Measurements from ENCODE around the gene ATP2B2.

DNA sequence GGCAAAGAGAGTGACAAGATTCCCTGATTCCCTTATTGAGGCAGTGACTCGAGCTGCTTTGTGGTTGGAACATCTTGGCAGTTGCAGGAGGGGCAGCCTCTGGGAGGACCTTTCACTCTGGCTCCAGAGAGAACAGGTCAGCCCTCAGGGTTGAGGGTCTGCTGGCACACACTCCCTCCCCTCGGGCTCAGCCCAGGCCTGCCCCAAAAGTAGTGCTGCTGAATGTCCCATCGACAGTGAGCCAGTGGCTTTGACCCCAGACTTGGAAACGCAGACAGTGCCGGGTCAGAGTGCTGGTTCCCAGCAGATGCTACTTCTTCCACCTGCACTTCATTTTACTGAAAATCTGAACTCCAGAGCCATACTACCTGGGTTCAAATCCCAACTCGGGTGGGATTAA lies 25.6 kb upstream of the ATP2B2 start:
- TF ChIP-seq, protein P1, sequence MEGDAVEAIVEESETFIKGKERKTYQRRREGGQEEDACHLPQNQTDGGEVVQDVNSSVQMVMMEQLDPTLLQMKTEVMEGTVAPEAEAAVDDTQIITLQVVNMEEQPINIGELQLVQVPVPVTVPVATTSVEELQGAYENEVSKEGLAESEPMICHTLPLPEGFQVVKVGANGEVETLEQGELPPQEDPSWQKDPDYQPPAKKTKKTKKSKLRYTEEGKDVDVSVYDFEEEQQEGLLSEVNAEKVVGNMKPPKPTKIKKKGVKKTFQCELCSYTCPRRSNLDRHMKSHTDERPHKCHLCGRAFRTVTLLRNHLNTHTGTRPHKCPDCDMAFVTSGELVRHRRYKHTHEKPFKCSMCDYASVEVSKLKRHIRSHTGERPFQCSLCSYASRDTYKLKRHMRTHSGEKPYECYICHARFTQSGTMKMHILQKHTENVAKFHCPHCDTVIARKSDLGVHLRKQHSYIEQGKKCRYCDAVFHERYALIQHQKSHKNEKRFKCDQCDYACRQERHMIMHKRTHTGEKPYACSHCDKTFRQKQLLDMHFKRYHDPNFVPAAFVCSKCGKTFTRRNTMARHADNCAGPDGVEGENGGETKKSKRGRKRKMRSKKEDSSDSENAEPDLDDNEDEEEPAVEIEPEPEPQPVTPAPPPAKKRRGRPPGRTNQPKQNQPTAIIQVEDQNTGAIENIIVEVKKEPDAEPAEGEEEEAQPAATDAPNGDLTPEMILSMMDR (IDR thresholded peaks at IDR 0.05) = no peak
- TF ChIP-seq POLR2A (IDR thresholded peaks at IDR 0.05) = no peak

Measured in uterus (tissue), 2 donors.